HepG2 (cell line): ENCODE measurements around the gene DAB1. TPM values are rescaled to one million over a fixed set of nuclear protein-coding genes. Genes with fewer than 3 reads are reported as not detected.

ENCODE experiments used
- ATAC-seq: fragments of 200-7000 bp; cut with Tn5 transposase; 3 replicates; pipeline ENCODE4 v1.9.1; 2020; ENCODE audit warnings: mild to moderate bottlenecking, moderate library complexity
- BruUV-seq: library from RNA; stranded (reverse); fragments of 400-500 nt; replicated peaks from 2 replicates; lab custom pipeline; 2021; lab: Mats Ljungman, UMichigan
- CTCF ChIA-PET: fragments of 300-600 bp; formaldehyde crosslinking; extraction: SDS; loops from one replicate; lab custom pipeline; 2021; ENCODE audit warnings: low total read pairs, inconsistent platforms, low intra/inter-chr PET ratio; lab: Yijun Ruan, JAX
- POLR2A ChIA-PET: fragments of 350-600 bp; sonication (Branson Sonifier 250); formaldehyde crosslinking; loops from one replicate; lab custom pipeline; 2020; ENCODE audit warnings: antibody characterized with exemption, inconsistent platforms; lab: Yijun Ruan, JAX
- DNase-seq: peaks from one replicate; pipeline ENCODE4 v3.0.0-alpha.2; 2015; ENCODE audit warnings: low spot score
- FAIRE-seq: peaks from 3 replicates; lab custom pipeline; 2011; peaks lifted over from hg19 to GRCh38; lab: Jason Lieb, UNC
- H2AFZ ChIP-seq: one replicate; pipeline ENCODE4 v1.6.1; 2011; ENCODE audit warnings: low read length, inconsistent platforms
- H3K27ac ChIP-seq: fragments of 300-600 bp; 3 replicates; pipeline ENCODE4 v1.8.0; 2011; ENCODE audit warnings: mixed run types, mild to moderate bottlenecking, mixed read lengths, low read length, inconsistent platforms; ENCODE audit not compliant: insufficient read depth; ENCODE audit errors: extremely low read length
- H3K27me3 ChIP-seq, 2 experiments: fragments of 200-600 bp in 1 of 2; 2 replicates in 1 of 2; 3 replicates in 1 of 2; pipeline versions ENCODE4 v1.6.0 to v1.8.0; 2011; ENCODE audit warnings: low read length in 2 of 2, mild to moderate bottlenecking in 2 of 2, moderate library complexity in 2 of 2, inconsistent platforms in 1 of 2; ENCODE audit not compliant: insufficient read depth in 2 of 2, control insufficient read depth in 1 of 2
- H3K36me3 ChIP-seq, 2 experiments: fragments of 200-600 bp in 1 of 2; replicated peaks in 1 of 2; 2 replicates in 1 of 2; 3 replicates in 1 of 2; pipeline versions ENCODE4 v1.5.1 to v1.8.0; 2011; ENCODE audit warnings: low read length in 2 of 2, inconsistent platforms in 1 of 2; ENCODE audit not compliant: insufficient read depth in 2 of 2, control insufficient read depth in 1 of 2
- H3K4me1 ChIP-seq: 2 replicates; pipeline ENCODE4 v1.5.1; 2012; ENCODE audit warnings: low read length, inconsistent platforms; ENCODE audit not compliant: insufficient read depth
- H3K4me2 ChIP-seq: 2 replicates; pipeline ENCODE4 v1.6.0; 2011; ENCODE audit warnings: low read depth, low read length, inconsistent platforms
- H3K4me3 ChIP-seq, 3 experiments: fragments of 200-600 bp in 1 of 3; sonication (generic), shearing (Covaris generic) in 1 of 3; replicated peaks in 1 of 3; 2 replicates each; pipeline ENCODE4 v1.5.1; 2011 to 2016; ENCODE audit warnings: low read length in 3 of 3, inconsistent platforms in 2 of 3, low read depth in 2 of 3, mild to moderate bottlenecking in 2 of 3, control low read depth in 1 of 3, mixed read lengths in 1 of 3; ENCODE audit not compliant: insufficient read depth in 1 of 3
- H3K79me2 ChIP-seq: one replicate; pipeline ENCODE4 v1.6.1; 2011; ENCODE audit warnings: low read length, inconsistent platforms; ENCODE audit not compliant: insufficient read depth
- H3K9ac ChIP-seq: 2 replicates; pipeline ENCODE4 v1.6.0; 2011; ENCODE audit warnings: mild to moderate bottlenecking, low read depth, low read length, inconsistent platforms; ENCODE audit not compliant: insufficient read depth
- H3K9me3 ChIP-seq: 2 replicates; pipeline ENCODE4 v1.5.1; 2012; ENCODE audit warnings: mild to moderate bottlenecking, low read length
- H4K20me1 ChIP-seq: 2 replicates; pipeline ENCODE4 v1.6.0; 2011; ENCODE audit warnings: inconsistent platforms, mild to moderate bottlenecking, low read length, moderate library complexity; ENCODE audit not compliant: insufficient read depth
- ARNT2 ChIP-seq: sonication (generic); formaldehyde crosslinking; IDR thresholded peaks from 2 replicates; pipeline ENCODE4 v1.8.0; 2022; ENCODE audit warnings: mild to moderate bottlenecking, low read depth, missing genetic modification reagents, moderate library complexity
- CCAR2 ChIP-seq: fragments of 200-400 bp; formaldehyde crosslinking; optimal IDR thresholded peaks from 2 replicates; pipeline ENCODE3; 2018; ENCODE audit warnings: low read depth, mild to moderate bottlenecking, low read length, moderate library complexity
- CREB1 ChIP-seq, 2 experiments: fragments of 450-650 bp in 1 of 2; IDR thresholded peaks; 2 replicates each; pipeline ENCODE4 v1.6.1; 2016 to 2017; ENCODE audit warnings: control low read depth in 1 of 2, mild to moderate bottlenecking in 1 of 2, missing compliant biosample characterization in 1 of 2, missing genetic modification characterization in 1 of 2
- POLR2AphosphoS2 ChIP-seq: IDR thresholded peaks from 2 replicates; pipeline ENCODE4 v1.6.1; 2011; ENCODE audit warnings: low read depth, low read length, improper control_type of control experiment
- TCF7L2 ChIP-seq: IDR thresholded peaks from 2 replicates; pipeline ENCODE4 v1.6.1; 2011; ENCODE audit warnings: mild to moderate bottlenecking, low read depth, low read length, moderate library complexity
- ZBED4 ChIP-seq: sonication (generic); formaldehyde crosslinking; IDR thresholded peaks from 2 replicates; pipeline ENCODE4 v1.4.0; 2020; ENCODE audit warnings: missing genetic modification reagents, borderline replicate concordance
- ZBTB7B ChIP-seq: sonication (generic); formaldehyde crosslinking; IDR thresholded peaks from 2 replicates; pipeline ENCODE4 v1.4.0; 2020; ENCODE audit warnings: missing genetic modification reagents
- ZNF274 ChIP-seq: sonication (generic); formaldehyde crosslinking; IDR thresholded peaks from 2 replicates; pipeline ENCODE4 v1.5.1; 2020; ENCODE audit warnings: mild to moderate bottlenecking, missing genetic modification reagents
- ZNF33A ChIP-seq: sonication (generic); formaldehyde crosslinking; IDR thresholded peaks from 2 replicates; pipeline ENCODE4 v1.5.1; 2020; ENCODE audit warnings: missing genetic modification reagents, mild to moderate bottlenecking, moderate library complexity, borderline replicate concordance
- ZNF543 ChIP-seq: sonication (generic); formaldehyde crosslinking; IDR thresholded peaks from 2 replicates; pipeline ENCODE4 v1.4.0; 2020; ENCODE audit warnings: mild to moderate bottlenecking, missing genetic modification reagents
- ZNF576 ChIP-seq: sonication (generic); formaldehyde crosslinking; IDR thresholded peaks from 2 replicates; pipeline ENCODE4 v1.4.0; 2020; ENCODE audit warnings: mild to moderate bottlenecking, missing genetic modification reagents
- ZNF644 ChIP-seq: IDR thresholded peaks from 2 replicates; pipeline ENCODE4 v1.6.1; 2016; ENCODE audit warnings: low read depth
- ZNF790 ChIP-seq: sonication (generic); formaldehyde crosslinking; IDR thresholded peaks from 2 replicates; pipeline ENCODE4 v1.8.0; 2022; ENCODE audit warnings: missing genetic modification reagents, mild to moderate bottlenecking, borderline replicate concordance
- ZSCAN29 ChIP-seq: sonication (generic); formaldehyde crosslinking; conservative IDR thresholded peaks from 2 replicates; pipeline ENCODE4 v1.4.0; 2020; ENCODE audit warnings: mild to moderate bottlenecking, missing genetic modification reagents
- WGBS: methylation state at CpG from one replicate; pipeline ENCODE4 v1.1.6; 2017; ENCODE audit warnings: low lambda C conversion rate; 5-methylcytosine and 5-hydroxymethylcytosine counted together
- in situ Hi-C: cut with HindIII; loops from 2 replicates; pipeline ENCODE4 v1.10.0; 2017; ENCODE audit warnings: low pct_unique_long_range_greater_than_20kb; ENCODE audit not compliant: extremely low pct_ligation_motif_present
- intact Hi-C: fragments of 100-400 bp; cut with micrococcal nuclease; formaldehyde crosslinking; loops from one replicate; pipeline ENCODE4 v1.10.0; 2022; ENCODE audit not compliant: unreplicated experiment
- polyA plus RNA-seq, 8 experiments: library from polyadenylated mRNA; depleted of rRNA in 3 of 8; stranded (reverse) in 7 of 8; unstranded in 1 of 8; fragments of >200 nt; fragmentation: Illumina TruSeq in 4 of 8; extraction: Trizol in 4 of 8; gene quantifications; 2 replicates each; pipeline versions ENCODE4 v1.2.1 to v1.2.3, GENCODE V29; 2011 to 2016; ENCODE audit warnings: low read depth in 4 of 8, missing spikeins in 1 of 8, mixed read lengths in 1 of 8; ENCODE audit not compliant: insufficient read depth in 1 of 8
- total RNA-seq, 5 experiments: library from RNA; depleted of rRNA; stranded (reverse); fragments of >200 nt; fragmentation: Illumina TruSeq; extraction: Trizol; gene quantifications; 2 replicates each; pipeline ENCODE4 v1.2.3, GENCODE V29; 2016; ENCODE audit warnings: low read depth in 1 of 5
- TF ChIP-seq, protein P1 (sequence below): sonication (generic); formaldehyde crosslinking; IDR thresholded peaks from 2 replicates; pipeline ENCODE4 v1.8.0; 2022; ENCODE audit warnings: missing genetic modification reagents, mild to moderate bottlenecking, moderate library complexity, borderline replicate concordance
- TF ChIP-seq, protein P2 (sequence below): sonication (generic); formaldehyde crosslinking; IDR thresholded peaks from 2 replicates; pipeline ENCODE4 v1.4.0; 2020; ENCODE audit warnings: mild to moderate bottlenecking, missing genetic modification reagents

The DAB1 gene
- total and polyA plus RNA-seq, 2 of the 13 experiments (the other 11 are each of a cell fraction or from before 2014, with no cell fraction given), result 0.04 to 0.13 TPM

- 28% methylated on average over 2 of the region's 2 CpGs for WGBS
- BruUV-seq, result no TSS peak
Observed at GRCh38 chr1:57013522-57013921, 410.3 kb downstream of the DAB1 start.

GRCh38 chr1:57012315-57012714 lies 411.5 kb downstream of the DAB1 start:
- Histone ChIP-seq H2AFZ (no peak overlapping the region), H3K27ac (no peak overlapping the region), H4K20me1 (no peaks in the 10 kb centered on the region), H3K9ac (no peak overlapping the region), H3K79me2 (no peaks in the 10 kb centered on the region), H3K27me3 (no peaks in the 10 kb centered on the region), H3K9me3 (no peaks in the 10 kb centered on the region), H3K4me1 (peaks cover 6% of the 10 kb centered on the region; the same call in 1 of the 2 replicates), H3K36me3 (no peaks in the 10 kb centered on the region), H3K4me3 (no peak overlapping the region), H3K4me2 (no peak overlapping the region)
- FAIRE-seq (no peak), ATAC-seq (no peak), DNase-seq (no peak)
- CTCF ChIA-PET, result no interaction called here
- WGBS, result 94% methylated on average over 1 of the region's 1 CpG
- BruUV-seq, result no TSS peak
- POLR2A ChIA-PET, result no interaction called here
- in situ Hi-C loops (no loop called here), intact Hi-C loops (no loop called here)
- TF ChIP-seq ZBED4 (CRISPR knock-in tag), result no peak
- no peak for TF ChIP-seq ZNF790
- TF ChIP-seq, protein P1, sequence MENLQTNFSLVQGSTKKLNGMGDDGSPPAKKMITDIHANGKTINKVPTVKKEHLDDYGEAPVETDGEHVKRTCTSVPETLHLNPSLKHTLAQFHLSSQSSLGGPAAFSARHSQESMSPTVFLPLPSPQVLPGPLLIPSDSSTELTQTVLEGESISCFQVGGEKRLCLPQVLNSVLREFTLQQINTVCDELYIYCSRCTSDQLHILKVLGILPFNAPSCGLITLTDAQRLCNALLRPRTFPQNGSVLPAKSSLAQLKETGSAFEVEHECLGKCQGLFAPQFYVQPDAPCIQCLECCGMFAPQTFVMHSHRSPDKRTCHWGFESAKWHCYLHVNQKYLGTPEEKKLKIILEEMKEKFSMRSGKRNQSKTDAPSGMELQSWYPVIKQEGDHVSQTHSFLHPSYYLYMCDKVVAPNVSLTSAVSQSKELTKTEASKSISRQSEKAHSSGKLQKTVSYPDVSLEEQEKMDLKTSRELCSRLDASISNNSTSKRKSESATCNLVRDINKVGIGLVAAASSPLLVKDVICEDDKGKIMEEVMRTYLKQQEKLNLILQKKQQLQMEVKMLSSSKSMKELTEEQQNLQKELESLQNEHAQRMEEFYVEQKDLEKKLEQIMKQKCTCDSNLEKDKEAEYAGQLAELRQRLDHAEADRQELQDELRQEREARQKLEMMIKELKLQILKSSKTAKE (CRISPR knock-in tag), result no peak
- TF ChIP-seq TCF7L2, result no peak
- TF ChIP-seq ZBTB7B (CRISPR knock-in tag), result no peak
- TF ChIP-seq POLR2AphosphoS2, result no peak
- TF ChIP-seq, protein P2, sequence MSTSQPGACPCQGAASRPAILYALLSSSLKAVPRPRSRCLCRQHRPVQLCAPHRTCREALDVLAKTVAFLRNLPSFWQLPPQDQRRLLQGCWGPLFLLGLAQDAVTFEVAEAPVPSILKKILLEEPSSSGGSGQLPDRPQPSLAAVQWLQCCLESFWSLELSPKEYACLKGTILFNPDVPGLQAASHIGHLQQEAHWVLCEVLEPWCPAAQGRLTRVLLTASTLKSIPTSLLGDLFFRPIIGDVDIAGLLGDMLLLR, result no peak
- no peak for TF ChIP-seq ZNF576 (CRISPR knock-in tag)
- TF ChIP-seq ZNF644 (CRISPR knock-in tag), result no peak

More at GRCh38 chr1:57013522-57013921, 410.3 kb downstream of the DAB1 start:
- DNase-seq (no peak), ATAC-seq (no peak), FAIRE-seq (no peak)
- intact Hi-C loops (no loop called here), in situ Hi-C loops (no loop called here)
- TF ChIP-seq ZNF33A (CRISPR knock-in tag), result no peak
- TF ChIP-seq ZNF543 (CRISPR knock-in tag), result no peak
- no peak for TF ChIP-seq CCAR2
- TF ChIP-seq ZSCAN29 (CRISPR knock-in tag), result no peak
- no peak for TF ChIP-seq ZNF274 (CRISPR knock-in tag)
- TF ChIP-seq ARNT2 (CRISPR knock-in tag), result no peak
- TF ChIP-seq CREB1 (IDR thresholded peaks at IDR 0.05), result no peak
- no peak for TF ChIP-seq CREB1 (CRISPR knock-in tag; IDR thresholded peaks at IDR 0.05)
- Histone ChIP-seq H3K27ac (no peak overlapping the region), H3K27me3 (no peaks in the 10 kb centered on the region), H3K4me3 (no peak overlapping the region), H3K36me3 (no peaks in the 10 kb centered on the region), H2AFZ (no peak overlapping the region), H3K9me3 (no peaks in the 10 kb centered on the region), H3K9ac (no peak overlapping the region), H3K4me1 (peaks cover 2% of the 10 kb centered on the region), H3K4me2 (no peak overlapping the region), H4K20me1 (no peaks in the 10 kb centered on the region), H3K79me2 (no peaks in the 10 kb centered on the region)
- ChIA-PET POLR2A (no interaction called here), CTCF (no interaction called here)
